A673 (cell line): Measurements from ENCODE around the gene ADAMTSL2.

ENCODE experiments used
- EZH2 ChIP-seq: fragments of 200-600 bp; sonication (generic); IDR thresholded peaks from 2 replicates; pipeline ENCODE4 v1.6.1; 2017; ENCODE audit warnings: borderline replicate concordance, low read depth, mild to moderate bottlenecking, mixed read lengths, antibody characterized with exemption, low read length; ENCODE audit not compliant: poor library complexity, severe bottlenecking
- TF ChIP-seq, protein P1 (sequence below): fragments of 300-800, 200-600 bp; sonication (generic); conservative IDR thresholded peaks from 2 replicates; pipeline ENCODE4 v1.5.1; 2017; ENCODE audit warnings: low read depth, mild to moderate bottlenecking, antibody characterized with exemption, low read length, moderate library complexity, mixed read lengths

DNA sequence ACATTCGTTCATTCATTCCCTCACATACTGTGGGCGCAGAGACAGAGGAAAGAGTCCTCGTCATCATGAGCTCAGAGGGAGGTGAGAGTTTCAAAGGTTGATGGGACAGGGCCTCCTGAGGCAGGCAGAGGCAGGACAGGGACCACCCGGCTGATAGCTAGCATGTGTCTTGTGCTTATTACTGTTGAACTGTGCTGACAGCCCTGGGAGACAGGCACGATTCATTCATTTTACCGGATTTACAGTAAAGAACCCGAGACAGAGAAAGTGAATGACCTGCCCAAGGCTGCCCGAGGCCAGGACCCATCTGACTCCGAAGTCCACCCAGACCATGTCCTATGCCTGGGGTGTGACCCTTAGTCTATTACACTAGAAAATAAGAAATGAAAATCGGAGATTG is 79.6 kb downstream of the ADAMTSL2 start:
- TF ChIP-seq, protein P1, sequence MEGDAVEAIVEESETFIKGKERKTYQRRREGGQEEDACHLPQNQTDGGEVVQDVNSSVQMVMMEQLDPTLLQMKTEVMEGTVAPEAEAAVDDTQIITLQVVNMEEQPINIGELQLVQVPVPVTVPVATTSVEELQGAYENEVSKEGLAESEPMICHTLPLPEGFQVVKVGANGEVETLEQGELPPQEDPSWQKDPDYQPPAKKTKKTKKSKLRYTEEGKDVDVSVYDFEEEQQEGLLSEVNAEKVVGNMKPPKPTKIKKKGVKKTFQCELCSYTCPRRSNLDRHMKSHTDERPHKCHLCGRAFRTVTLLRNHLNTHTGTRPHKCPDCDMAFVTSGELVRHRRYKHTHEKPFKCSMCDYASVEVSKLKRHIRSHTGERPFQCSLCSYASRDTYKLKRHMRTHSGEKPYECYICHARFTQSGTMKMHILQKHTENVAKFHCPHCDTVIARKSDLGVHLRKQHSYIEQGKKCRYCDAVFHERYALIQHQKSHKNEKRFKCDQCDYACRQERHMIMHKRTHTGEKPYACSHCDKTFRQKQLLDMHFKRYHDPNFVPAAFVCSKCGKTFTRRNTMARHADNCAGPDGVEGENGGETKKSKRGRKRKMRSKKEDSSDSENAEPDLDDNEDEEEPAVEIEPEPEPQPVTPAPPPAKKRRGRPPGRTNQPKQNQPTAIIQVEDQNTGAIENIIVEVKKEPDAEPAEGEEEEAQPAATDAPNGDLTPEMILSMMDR, result no peak
- TF ChIP-seq EZH2, result no peak
